HG02943 (cell line): ENCODE data around the gene PAK4.

ENCODE experiments used
- ATAC-seq: cut with Tn5 transposase; IDR thresholded peaks from one replicate; pipeline ENCODE4 v1.9.1; 2021; ENCODE audit warnings: mild to moderate bottlenecking, low read depth, moderate library complexity; ENCODE audit not compliant: unreplicated experiment

PAK4 gene

GRCh38 chr19:39145180-39145953 is 19.8 kb downstream of the PAK4 start:
- ATAC-seq = no peak

- no peak for ATAC-seq
Observed at GRCh38 chr19:39146091-39146490, 20.5 kb downstream of the PAK4 start.

- no peak for ATAC-seq
Observed at GRCh38 chr19:39146686-39147450, 21.3 kb downstream of the PAK4 start.

GRCh38 chr19:39147480-39147879 is 21.9 kb downstream of the PAK4 start:
- ATAC-seq = no peak

GRCh38 chr19:39148939-39149529 is 23.4 kb downstream of the PAK4 start:
- ATAC-seq = no peak

GRCh38 chr19:39150235-39150634 is 24.6 kb downstream of the PAK4 start:
- ATAC-seq = no peak

- no peak for ATAC-seq
Observed at GRCh38 chr19:39150807-39151600, 25.4 kb downstream of the PAK4 start.

GRCh38 chr19:39152066-39152465 is 26.5 kb downstream of the PAK4 start:
- ATAC-seq = no peak

GRCh38 chr19:39154100-39154628 is 28.6 kb downstream of the PAK4 start:
- no peak for ATAC-seq

GRCh38 chr19:39154629-39155100 is 29.1 kb downstream of the PAK4 start:
- no peak for ATAC-seq

- ATAC-seq = no peak
Observed at GRCh38 chr19:39155114-39155700, 29.6 kb downstream of the PAK4 start.

- no peak for ATAC-seq
Observed at GRCh38 chr19:39155741-39156140, 30.2 kb downstream of the PAK4 start.

GRCh38 chr19:39156326-39157230 is 31.0 kb downstream of the PAK4 start:
- no peak for ATAC-seq

GRCh38 chr19:39157275-39157996 is 31.9 kb downstream of the PAK4 start:
- no peak for ATAC-seq

- no peak for ATAC-seq
Observed at GRCh38 chr19:39157997-39158389, 32.4 kb downstream of the PAK4 start.

GRCh38 chr19:39158646-39159260 is 33.2 kb downstream of the PAK4 start:
- no peak for ATAC-seq

- no peak for ATAC-seq
Observed at GRCh38 chr19:39160523-39160861, 34.9 kb downstream of the PAK4 start.
